GM20000 (cell line): ENCODE measurements around the gene PRG3.

Source experiments
- DNase-seq: peaks from one replicate; pipeline ENCODE4 v3.0.0; 2012; ENCODE audit warnings: low spot score
- TF ChIP-seq, protein P1 (sequence below): IDR thresholded peaks from 2 replicates; pipeline ENCODE4 v1.5.1; 2012; ENCODE audit warnings: mild to moderate bottlenecking, control low read depth; ENCODE audit errors: extremely low read depth, missing control alignments

Gene PRG3

GRCh38 chr11:57418131-57418530, 37.2 kb upstream of the PRG3 start:
- no peak for DNase-seq
- TF ChIP-seq, protein P1, sequence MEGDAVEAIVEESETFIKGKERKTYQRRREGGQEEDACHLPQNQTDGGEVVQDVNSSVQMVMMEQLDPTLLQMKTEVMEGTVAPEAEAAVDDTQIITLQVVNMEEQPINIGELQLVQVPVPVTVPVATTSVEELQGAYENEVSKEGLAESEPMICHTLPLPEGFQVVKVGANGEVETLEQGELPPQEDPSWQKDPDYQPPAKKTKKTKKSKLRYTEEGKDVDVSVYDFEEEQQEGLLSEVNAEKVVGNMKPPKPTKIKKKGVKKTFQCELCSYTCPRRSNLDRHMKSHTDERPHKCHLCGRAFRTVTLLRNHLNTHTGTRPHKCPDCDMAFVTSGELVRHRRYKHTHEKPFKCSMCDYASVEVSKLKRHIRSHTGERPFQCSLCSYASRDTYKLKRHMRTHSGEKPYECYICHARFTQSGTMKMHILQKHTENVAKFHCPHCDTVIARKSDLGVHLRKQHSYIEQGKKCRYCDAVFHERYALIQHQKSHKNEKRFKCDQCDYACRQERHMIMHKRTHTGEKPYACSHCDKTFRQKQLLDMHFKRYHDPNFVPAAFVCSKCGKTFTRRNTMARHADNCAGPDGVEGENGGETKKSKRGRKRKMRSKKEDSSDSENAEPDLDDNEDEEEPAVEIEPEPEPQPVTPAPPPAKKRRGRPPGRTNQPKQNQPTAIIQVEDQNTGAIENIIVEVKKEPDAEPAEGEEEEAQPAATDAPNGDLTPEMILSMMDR: no peak

- no peak for DNase-seq
- TF ChIP-seq, protein P1: no peak
Measured at GRCh38 chr11:57417056-57417455, 36.1 kb upstream of the PRG3 start.

- TF ChIP-seq, protein P1: no peak
- no peak for DNase-seq
Measured at GRCh38 chr11:57416436-57416835, 35.5 kb upstream of the PRG3 start.

DNA sequence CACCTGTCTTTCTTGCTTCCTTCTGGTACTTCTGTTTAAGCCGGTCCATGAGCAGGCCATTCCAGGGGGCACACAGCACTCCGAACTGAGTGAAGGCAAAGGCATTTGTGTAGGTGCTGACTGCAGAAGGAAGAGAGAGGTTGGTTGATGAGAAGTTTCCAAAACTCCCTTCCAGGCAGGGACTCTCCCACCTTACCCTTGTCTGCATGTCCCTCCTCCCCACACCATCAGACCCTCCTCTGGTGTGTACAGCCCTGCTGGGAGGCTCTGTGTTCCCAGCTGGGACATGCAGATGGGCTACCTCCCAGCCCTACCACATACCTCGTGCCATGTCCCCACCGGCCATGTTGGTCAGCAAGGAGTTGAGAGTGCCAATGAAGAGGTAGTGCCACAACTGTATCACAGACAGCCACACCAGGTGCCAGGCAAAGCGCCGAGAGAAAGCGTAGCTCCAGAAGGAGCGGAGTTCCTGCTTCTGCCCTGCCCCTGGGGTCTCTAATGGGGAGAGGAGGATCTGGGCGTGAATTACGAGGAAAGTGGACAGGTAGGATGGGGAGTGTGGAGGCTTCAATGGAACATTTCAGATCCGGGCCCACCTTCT, 33.8 kb upstream of the PRG3 start:
- TF ChIP-seq, protein P1: no peak
- no peak for DNase-seq

- DNase-seq: no peak
- TF ChIP-seq, protein P1: no peak
Measured at GRCh38 chr11:57413681-57414080, 32.7 kb upstream of the PRG3 start.

DNA sequence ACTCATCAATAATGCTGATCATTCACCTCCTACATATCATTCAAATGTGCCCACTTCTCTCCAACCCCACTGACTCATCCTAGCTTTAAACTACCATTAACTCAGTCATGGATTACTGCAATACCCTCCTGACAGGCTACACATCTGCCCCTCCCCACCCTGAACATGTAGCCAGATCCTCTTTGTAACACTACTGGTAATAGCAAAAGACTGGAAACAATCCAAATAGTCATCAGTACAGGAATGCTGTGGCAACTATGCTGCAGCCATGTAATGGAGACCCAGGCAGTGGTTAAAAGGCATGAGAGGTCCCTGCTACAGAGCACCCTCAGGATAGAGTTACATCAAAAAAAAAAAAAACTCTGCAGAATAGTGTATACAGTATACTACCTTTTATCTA, 29.3 kb upstream of the PRG3 start:
- TF ChIP-seq, protein P1: no peak
- DNase-seq: no peak

DNA sequence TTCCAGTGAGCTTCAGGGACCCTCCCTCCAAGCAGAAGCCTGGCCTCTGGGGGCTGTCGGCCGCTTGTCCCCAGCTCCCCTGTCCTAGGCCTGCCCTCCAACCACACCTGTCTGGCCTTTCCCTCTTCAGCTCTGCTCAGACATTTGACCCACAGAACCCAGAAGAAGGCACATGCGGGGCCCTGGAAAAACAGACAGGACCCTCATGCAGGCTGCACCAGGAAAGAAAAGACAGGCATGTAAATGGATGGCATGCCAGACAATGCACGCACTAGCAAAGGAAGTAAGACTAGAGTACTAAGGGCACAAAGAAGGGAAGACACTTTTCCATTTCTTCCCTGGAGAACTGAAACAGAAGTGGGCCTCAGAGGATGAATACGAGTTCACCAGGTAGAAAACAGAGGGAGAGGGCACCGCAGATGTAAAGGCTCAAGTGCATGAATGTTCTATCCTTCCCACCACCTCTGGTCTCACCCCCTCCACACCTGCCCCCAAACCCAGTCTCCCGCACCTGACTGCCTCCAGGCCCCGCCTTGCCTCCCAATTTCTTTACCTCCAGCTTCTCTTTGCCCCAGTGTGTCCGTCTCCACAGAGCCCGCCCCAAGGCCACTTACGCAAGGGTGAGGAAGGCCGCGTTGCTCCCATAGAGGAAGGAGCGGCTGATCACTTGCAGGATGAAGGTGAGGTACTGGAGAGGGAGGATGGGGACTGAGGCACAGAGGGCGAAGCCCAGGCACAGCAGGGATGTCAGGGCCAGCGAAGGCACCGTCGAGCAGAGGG, 28.6 kb upstream of the PRG3 start:
- no peak for DNase-seq

More for the DNA sequence above, 28.6 kb upstream of the PRG3 start:
- TF ChIP-seq, protein P1: no peak
